Mucosa of rectum (tissue), 2 donors: Measurements from ENCODE around the gene HAPLN1.

ENCODE experiments used
- H3K27ac ChIP-seq, 2 donors: one replicate each; pipeline ENCODE4 v1.7.0; 2013; ENCODE audit warnings: inconsistent platforms in 2 of 2, low read depth in 2 of 2, low read length in 2 of 2
- H3K27me3 ChIP-seq, 2 donors: one replicate each; pipeline ENCODE4 v1.7.0; 2013; ENCODE audit warnings: low read length in 2 of 2; ENCODE audit not compliant: control insufficient read depth in 2 of 2, insufficient read depth in 2 of 2
- H3K36me3 ChIP-seq, 2 donors: one replicate each; pipeline ENCODE4 v1.7.0; 2013; ENCODE audit warnings: low read length in 2 of 2; ENCODE audit not compliant: control insufficient read depth in 2 of 2, insufficient read depth in 2 of 2
- H3K4me1 ChIP-seq, 2 donors: one replicate each; pipeline ENCODE4 v1.7.0; 2013; ENCODE audit warnings: low read length in 2 of 2, mild to moderate bottlenecking in 1 of 2; ENCODE audit not compliant: control insufficient read depth in 2 of 2, insufficient read depth in 2 of 2
- H3K4me3 ChIP-seq, 2 donors: one replicate each; pipeline ENCODE4 v1.7.0; 2013; ENCODE audit warnings: low read length in 2 of 2
- H3K9ac ChIP-seq, 2 donors: one replicate each; pipeline ENCODE4 v1.7.0; 2013; ENCODE audit warnings: low read length in 2 of 2, low read depth in 1 of 2, mild to moderate bottlenecking in 1 of 2
- H3K9me3 ChIP-seq, 2 donors: one replicate each; pipeline ENCODE4 v1.7.0; 2013; ENCODE audit warnings: low read length in 2 of 2; ENCODE audit not compliant: control insufficient read depth in 2 of 2
- donor health status: healthy.
- donor health status: Normal muscosa, but diverticular disease.

HAPLN1 gene

DNA sequence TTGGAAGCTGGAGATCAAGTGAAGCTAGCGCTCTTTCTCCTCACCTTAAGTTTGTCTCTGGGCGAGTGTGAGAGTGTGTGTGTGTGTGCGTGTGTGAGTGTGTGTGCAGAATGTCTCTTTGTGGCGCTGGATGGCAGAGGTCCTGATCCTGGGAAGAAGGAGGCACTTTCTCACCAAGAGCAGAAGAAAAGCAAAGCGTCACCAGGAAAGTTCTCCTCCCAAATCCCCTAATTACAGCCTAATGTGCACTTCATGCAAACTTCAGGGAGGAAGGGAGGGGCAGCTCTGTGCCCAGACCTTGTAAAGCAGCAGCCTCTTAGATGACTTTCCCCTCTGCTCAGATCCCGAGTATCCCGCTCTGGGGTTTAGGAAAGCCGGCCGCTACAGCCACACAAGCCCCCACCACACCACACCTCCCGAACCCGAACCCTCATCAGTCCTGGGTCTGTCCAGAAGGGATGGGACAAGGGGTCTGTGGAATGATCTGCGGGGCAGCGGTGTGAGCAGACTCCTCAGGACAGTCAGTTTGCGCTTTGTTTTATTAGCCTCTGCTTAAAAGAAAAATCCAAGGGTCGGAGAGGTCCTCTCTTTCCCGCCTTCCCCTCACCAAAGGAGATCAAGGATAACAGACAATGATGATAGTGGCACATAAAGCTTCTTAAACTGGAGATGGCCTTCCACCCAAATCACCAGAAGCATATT, at the start of gene HAPLN1:
HAPLN1 (minus strand) TSS at position 20 of the 702 bp plus-strand sequence. CDS start 47,332 bp downstream, outside the sequence.
- H3K27ac ChIP-seq, result peak within 1 kb of the TSS in 1 of 2 donors; percentile 65
- H3K4me3 ChIP-seq, result peak within 1 kb of the TSS; percentile 60 to 72
- H3K27me3 ChIP-seq, result peaks cover 5 to 6% of the 10 kb centered on the region in 2 donors

GRCh38 chr5:83767409-83767992, 46.8 kb upstream of the HAPLN1 start:
- no peak overlapping the region for H3K4me3 ChIP-seq
- no peaks in the 10 kb centered on the region for H3K27me3 ChIP-seq
- H3K9ac ChIP-seq, result no peak overlapping the region
- no peak overlapping the region for H3K27ac ChIP-seq
- no peaks in the 10 kb centered on the region for H3K9me3 ChIP-seq
- H3K4me1 ChIP-seq, result no peaks in the 10 kb centered on the region
- H3K36me3 ChIP-seq, result no peaks in the 10 kb centered on the region

More for the DNA sequence above, at the start of gene HAPLN1:
- Histone ChIP-seq H3K9me3 (no peaks in the 10 kb centered on the region), H3K36me3 (no peaks in the 10 kb centered on the region), H3K9ac (peak within 1 kb of the TSS in 1 of 2 donors; percentile 64), H3K4me1 (peaks cover 5 to 18% of the 10 kb centered on the region in 2 donors)

GRCh38 chr5:83764101-83764500, 43.4 kb upstream of the HAPLN1 start:
- Histone ChIP-seq H3K27me3 (no peaks in the 10 kb centered on the region), H3K4me1 (no peaks in the 10 kb centered on the region), H3K9me3 (no peaks in the 10 kb centered on the region), H3K4me3 (no peak overlapping the region), H3K36me3 (no peaks in the 10 kb centered on the region), H3K9ac (no peak overlapping the region), H3K27ac (no peak overlapping the region)

DNA sequence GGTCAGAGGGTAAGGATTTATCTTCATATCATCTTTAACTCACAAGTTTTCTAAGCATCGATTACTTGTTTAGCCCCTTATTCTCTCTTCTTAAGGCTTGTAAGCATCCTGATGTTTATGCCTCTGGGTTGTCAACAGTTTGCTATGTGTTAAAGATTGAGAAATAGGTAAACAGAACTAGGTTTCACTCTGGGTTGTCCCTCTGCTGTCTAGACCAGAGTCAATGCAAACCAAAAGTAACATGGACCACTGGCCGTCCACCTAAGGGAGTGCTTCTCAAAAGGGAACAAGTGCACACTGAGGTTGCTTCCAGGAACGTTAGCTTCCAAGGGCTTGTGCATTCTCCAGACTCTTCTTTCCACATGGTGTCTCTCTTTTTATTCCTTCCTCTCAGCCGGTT, 39.9 kb upstream of the HAPLN1 start:
- no peaks in the 10 kb centered on the region for H3K4me1 ChIP-seq

GRCh38 chr5:83752700-83753099, 32.0 kb upstream of the HAPLN1 start:
- no peak overlapping the region for H3K27ac ChIP-seq
- H3K4me3 ChIP-seq, result no peak overlapping the region

More for the DNA sequence above, 39.9 kb upstream of the HAPLN1 start:
- no peaks in the 10 kb centered on the region for H3K36me3 ChIP-seq
- H3K9ac ChIP-seq, result no peak overlapping the region
- no peak overlapping the region for H3K4me3 ChIP-seq
- H3K27ac ChIP-seq, result no peak overlapping the region
- H3K9me3 ChIP-seq, result no peaks in the 10 kb centered on the region
- H3K27me3 ChIP-seq, result no peaks in the 10 kb centered on the region

DNA sequence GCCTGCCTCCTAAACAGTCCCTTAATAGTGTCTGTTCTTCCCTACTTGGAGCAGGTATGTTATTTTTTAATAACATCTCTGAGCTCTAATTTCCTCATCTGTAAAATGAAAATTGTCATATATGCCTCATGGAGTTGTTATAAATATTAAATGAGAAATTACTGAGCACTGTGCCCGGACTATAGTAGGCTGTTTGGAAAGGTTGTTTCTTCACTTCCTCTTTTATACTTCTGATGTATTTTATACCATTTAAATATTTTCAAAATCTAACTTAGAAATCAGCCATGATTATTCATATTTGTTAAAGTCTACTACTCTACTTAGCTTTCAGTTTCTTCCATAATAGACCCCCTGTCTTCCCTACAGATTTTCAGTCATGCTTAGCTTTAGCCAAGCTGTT, 30.5 kb upstream of the HAPLN1 start:
- Histone ChIP-seq H3K9me3 (no peaks in the 10 kb centered on the region), H3K36me3 (no peaks in the 10 kb centered on the region), H3K27ac (no peak overlapping the region), H3K27me3 (no peaks in the 10 kb centered on the region), H3K9ac (no peak overlapping the region), H3K4me1 (no peaks in the 10 kb centered on the region), H3K4me3 (no peak overlapping the region)

More at GRCh38 chr5:83752700-83753099, 32.0 kb upstream of the HAPLN1 start:
- no peaks in the 10 kb centered on the region for H3K4me1 ChIP-seq
- H3K9me3 ChIP-seq, result no peaks in the 10 kb centered on the region
- no peak overlapping the region for H3K9ac ChIP-seq
- no peaks in the 10 kb centered on the region for H3K36me3 ChIP-seq
- H3K27me3 ChIP-seq, result no peaks in the 10 kb centered on the region

GRCh38 chr5:83750749-83751148, 30.1 kb upstream of the HAPLN1 start:
- H3K9ac ChIP-seq, result no peak overlapping the region
- no peaks in the 10 kb centered on the region for H3K9me3 ChIP-seq
- H3K4me1 ChIP-seq, result no peaks in the 10 kb centered on the region
- H3K27me3 ChIP-seq, result no peaks in the 10 kb centered on the region
- H3K4me3 ChIP-seq, result no peak overlapping the region
- H3K27ac ChIP-seq, result no peak overlapping the region
- no peaks in the 10 kb centered on the region for H3K36me3 ChIP-seq

DNA sequence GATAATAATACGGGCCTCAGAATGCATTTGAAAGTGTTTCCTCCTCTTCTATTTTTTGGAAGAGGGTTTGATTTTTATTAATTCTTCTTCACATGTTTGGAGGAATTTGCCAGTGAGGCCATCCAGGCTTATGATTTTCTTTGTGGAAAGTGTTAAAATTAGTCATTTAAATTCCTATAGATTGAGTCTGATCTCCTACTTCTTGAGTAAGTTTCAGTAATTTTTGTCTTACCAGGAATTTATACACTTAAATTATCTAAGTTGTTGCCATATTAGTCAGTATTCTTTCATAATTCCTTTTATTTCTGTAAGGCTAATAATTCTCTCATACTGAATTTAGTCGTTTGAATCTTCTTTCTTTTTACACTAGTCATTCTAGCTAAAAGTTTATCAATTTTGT, 25.2 kb upstream of the HAPLN1 start:
- Histone ChIP-seq H3K27ac (no peak overlapping the region), H3K4me1 (no peaks in the 10 kb centered on the region), H3K9me3 (no peaks in the 10 kb centered on the region), H3K36me3 (no peaks in the 10 kb centered on the region), H3K9ac (no peak overlapping the region), H3K27me3 (no peaks in the 10 kb centered on the region), H3K4me3 (no peak overlapping the region)

- no peaks in the 10 kb centered on the region for H3K4me1 ChIP-seq
- no peaks in the 10 kb centered on the region for H3K36me3 ChIP-seq
- no peak overlapping the region for H3K27ac ChIP-seq
- no peak overlapping the region for H3K9ac ChIP-seq
- no peaks in the 10 kb centered on the region for H3K27me3 ChIP-seq
- H3K4me3 ChIP-seq, result no peak overlapping the region
- H3K9me3 ChIP-seq, result no peaks in the 10 kb centered on the region
Observed at GRCh38 chr5:83744821-83745220, 24.2 kb upstream of the HAPLN1 start.

DNA sequence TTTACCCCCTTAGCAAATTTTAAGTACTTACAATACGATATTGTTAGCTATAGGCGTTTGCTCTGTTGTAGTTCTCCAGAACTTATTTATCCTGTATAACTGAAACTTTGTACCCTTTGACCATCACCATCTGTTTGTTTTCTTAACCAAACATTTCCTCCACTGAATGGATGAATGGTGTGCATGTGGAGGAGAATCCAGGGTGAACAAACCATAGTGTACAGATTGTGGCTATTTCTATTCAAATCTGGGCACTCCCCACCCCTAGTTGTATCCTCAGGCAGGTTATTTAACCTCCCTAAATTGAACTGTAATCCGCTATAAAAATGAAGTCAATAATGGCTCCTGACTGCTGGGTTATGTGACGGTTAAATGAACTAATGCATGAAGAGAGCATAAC, 21.4 kb upstream of the HAPLN1 start:
- Histone ChIP-seq H3K27ac (no peak overlapping the region), H3K4me3 (no peak overlapping the region), H3K36me3 (no peaks in the 10 kb centered on the region), H3K9me3 (no peaks in the 10 kb centered on the region), H3K27me3 (no peaks in the 10 kb centered on the region), H3K9ac (no peak overlapping the region), H3K4me1 (no peaks in the 10 kb centered on the region)
